ENCODE measurements around the gene CBX2.

Gene CBX2

DNA sequence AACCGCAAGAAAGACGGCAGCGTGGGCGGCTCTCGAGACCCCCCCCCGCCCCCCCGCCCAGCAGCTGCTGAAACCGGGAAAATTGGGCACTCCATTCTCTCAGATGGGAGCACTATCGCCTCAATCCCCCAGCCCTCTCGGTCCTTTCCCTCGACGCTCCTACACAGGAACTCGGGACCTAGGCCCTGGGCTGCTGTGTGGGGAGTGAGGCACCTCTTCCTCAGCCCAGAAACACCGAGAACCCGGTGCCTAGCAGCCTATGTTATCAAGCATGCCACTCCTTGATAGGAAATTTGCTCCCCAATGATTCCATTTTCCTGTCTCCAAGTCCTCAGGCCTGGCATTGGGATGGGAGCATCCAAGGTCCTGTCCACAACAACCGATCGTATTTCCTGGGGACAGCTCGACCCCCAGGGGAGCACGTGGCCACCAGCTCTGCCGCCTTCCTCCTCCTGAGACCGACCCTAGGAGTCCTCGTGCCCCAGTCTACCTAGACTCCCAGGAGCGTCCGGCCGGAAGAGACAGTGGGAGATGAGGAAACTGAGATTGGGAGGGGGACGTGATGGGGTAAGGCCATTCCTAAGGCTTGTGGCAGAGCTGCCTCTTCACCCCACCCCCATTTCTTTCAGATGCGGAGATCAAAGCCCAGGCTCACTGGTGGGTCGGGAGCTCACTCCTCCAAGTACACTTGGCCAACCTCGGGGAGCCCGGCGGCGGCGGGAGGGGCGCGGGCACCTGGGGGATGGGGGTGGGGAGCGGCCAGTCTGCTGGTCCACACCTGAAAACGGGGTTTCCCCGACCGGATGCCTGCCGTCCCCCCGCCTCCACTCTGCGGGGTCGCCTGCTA, 36.4 kb downstream of the CBX2 start:
- no peak for DNase-seq

DNA sequence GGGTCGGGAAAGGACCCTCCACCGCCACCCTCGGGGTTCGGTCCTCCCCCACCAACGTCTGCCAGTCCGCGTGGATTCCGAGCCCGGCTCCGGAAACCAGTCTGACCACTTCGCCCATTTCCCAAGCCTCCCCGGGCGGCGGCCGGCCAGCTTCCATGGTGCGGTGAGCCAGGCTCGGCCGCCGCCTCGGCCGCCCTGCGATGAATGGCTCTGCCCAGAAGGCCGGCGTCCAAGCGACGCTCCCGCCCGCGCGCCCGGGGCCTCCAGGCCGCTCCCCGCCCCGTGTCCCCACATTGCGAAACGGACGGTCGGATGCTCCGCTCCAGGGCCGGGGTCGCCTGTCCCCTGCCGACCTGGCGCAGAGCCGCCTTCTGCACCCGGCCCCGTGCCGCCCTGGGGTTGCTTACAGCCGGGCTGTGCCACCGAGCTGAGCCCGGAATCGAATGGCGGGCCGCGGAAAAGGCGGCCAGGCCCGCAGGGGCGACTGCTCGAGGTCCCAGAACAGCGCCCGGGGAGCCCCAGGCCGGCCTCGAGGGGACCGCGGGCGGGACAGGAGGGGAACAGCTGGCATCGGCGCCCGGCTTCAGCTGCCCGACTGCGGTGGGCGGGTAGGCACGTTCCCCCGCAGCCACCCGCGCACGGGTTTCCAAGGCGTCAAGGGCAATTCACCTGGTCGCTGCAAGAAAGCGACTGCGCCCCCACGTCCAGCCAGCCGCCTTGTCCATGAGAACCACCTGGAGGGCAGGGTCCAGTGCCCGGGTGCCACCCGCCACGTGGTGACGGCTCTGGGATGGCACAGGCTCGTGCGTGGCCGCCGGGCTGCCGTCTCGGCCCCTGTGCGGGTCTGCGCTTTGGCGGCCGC, 37.3 kb downstream of the CBX2 start:
- no peak for DNase-seq

DNA sequence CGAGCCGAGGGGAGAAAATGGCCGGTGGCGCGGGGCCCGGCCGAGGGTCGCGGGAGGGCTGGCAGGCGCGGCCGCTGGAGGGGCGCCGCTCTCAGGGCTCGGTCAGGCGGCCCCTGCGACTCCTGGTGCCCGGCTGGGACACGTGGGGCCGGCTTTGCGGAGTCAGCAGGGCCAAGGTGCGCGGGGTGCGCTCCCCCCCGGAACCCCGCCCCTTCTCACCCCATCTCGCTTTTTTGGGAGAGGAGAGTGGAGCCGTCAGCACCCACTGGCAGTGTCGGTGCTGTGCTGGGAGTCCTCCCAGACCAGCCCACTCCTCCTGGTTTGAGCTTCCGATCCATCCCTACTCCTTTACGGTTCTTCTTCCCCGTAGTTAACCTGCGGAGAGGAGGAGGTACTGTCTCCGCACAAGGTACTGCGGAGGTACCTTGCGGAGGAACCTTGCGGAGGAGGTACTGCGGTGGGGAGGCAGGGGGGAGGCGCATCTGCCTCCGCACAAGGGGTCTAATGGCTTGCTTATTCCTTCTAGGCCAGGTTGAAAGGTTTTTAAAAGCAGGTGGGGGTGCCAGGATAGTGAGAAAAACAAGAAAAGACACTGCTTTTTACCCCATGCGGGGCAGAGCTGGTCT, 38.0 kb downstream of the CBX2 start:
- DNase-seq, result no peak

DNA sequence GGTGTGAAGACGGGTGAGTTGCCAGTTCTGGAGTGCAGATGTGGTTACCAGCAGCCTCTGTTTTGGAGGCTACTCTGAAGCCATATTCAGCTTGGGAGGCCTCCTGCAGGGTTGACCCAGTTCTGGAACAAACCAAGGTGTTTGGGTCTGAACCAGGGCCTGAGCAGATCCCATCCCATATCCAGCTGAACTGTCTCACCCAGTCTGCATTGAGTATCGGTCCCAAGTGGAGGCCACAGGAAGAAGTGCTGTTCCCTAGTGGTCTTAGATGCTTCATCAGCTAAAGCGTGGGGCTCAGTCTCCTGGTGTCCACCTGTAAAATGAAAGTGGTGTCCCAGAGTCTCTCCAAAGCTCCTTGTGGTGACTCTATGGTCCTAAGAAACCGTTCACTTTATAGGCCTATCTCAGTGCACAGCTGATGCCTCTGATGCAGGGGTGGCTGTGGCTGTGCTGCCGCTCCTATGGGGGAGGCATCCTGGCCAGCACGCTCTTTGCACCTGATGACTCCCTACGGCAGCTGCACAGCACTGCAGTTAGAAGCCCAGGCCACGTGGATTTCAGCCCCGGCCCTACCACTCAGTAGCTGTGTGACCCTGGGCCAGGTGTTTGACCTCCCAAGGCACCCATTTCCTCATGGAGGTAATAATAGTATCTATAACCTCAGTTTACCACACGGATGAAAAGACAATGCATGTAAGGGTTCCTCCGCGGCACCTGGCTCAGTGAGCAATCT, 40.2 kb downstream of the CBX2 start:
- DNase-seq, result no peak

DNA sequence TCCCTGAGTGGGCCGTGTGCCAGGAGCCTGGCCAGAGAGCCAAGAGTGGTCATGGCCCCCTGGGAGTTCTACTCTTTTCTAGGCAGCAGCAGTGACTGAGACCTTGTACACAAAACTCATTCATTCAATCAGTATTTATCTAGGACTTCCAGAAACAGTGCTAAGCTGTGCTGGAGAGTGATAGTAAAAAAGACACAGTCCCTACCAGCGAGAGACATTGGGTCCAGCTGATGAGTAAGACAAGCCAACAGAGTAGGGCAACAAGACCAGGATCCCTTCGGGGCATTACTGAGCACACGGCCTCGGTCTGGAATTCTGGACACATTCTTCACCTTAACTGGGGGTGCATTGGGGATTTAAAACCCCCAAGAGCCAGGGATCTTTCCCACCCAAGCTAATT, 41.1 kb downstream of the CBX2 start:
- no peak for DNase-seq

DNA sequence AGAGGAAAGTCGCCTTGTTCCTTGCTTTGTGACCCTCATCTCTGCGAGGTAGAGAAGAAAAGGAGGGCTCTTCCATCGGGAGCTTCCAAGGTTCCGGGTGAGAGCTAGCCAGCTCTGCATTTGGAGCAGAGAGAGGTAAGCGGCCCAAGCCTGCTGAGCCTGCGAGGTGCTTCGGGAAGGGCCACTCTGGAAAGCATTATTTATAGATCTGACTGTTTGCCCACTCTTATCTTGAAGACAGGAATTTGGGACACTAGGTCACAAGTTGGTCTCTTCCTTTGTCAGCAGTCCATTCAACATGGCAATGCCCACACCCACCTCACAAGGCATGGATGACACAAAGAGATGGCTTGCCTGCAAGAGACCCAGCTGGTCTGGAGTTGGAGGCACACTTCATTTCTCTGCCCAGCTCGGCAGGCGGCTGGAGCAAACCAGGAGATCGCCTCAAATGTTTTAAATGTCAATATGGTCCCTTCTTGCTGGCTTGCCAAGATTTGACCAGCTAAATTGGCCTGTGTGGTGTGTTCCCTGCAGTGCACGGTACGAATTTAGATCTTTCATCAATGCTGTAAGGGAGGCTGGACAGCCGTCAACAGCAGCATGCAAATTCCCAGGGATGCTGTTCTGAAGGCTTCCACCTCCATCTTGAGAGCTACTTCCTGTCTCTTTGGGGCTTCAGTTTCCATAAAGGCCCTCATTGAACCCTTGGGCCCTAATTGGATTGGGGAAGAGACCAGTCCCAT, 41.8 kb downstream of the CBX2 start:
- no peak for DNase-seq

DNA sequence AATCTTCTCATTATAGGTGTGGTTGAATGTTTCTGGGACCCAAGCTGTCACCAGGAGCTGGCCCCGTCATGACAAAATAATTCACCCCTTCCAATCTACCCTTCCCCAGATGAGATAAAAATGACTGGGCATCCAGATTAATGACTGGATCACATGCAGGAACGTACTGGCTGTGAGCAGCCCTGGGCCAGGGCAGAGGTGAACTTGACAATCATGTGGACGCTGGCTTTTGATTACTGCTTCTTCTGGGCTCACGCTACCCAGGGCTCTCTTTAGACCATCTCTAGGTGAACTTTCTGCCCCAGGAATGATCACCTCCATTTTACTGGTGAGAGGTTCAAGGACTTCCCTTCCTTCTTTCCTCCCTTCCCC, 43.0 kb downstream of the CBX2 start:
- no peak for DNase-seq

DNA sequence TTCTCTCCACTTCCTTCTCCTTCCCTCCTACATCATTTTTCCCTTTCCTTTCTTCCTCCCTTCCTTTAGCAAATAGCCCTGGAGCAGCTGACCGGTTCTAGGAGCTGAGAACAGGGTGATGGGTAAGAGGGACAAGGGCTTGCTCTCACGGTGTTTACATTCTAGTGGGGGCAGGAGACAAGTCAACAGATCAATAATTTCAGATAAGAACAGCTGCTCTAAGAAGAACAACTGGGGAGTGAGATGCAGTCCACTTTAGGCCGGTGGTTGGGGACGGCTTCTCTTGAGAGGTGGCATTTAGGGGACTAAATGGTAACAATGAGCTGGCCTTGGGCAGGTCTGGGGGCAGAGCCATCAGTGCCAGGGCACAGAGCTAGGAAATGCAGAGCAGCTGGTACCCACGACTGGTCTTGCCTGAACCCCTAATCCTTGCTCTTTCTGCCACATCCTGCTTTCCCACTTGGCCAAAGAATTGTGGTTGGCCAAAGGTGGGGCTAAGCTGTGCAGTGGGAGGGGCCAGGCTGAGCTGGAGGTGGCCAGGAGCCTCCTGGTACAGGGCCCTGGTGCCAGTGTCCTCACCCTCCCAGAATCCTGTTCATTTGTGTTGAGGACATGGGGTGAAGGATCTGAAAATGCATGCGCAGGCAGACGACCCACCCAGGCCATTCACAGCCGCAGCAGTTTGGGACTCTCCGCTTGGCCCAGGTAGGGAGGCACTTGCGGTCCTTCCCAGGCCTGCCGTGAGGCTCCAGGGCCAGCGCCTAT, 43.6 kb downstream of the CBX2 start:
- peak; percentile 37 for DNase-seq

DNA sequence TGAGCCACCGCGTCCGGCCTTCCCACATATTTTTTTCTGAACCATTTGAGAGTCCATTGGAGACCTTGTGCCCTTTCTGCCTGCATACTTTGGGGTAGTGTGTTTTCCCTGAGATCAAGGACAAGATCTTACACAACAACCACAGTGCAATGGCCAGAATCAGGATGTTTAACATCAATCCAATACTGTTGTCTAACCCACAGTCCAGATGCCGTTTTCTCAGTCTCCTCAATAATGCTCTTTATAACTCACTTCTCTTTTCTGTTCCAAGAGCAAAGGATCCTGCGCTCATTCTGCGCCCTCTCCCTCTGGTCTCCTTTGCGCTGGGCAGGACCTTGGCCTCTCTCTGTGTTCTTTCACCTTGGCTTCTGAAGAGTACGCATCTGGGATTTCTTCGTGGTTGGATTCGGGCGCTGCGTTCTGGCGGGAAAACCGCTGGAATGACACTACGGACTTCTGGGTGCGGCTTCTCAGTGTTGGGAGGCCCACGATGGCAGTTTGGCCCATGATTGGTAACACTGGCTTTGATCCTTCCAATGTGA, 44.7 kb downstream of the CBX2 start:
- DNase-seq, result no peak

DNA sequence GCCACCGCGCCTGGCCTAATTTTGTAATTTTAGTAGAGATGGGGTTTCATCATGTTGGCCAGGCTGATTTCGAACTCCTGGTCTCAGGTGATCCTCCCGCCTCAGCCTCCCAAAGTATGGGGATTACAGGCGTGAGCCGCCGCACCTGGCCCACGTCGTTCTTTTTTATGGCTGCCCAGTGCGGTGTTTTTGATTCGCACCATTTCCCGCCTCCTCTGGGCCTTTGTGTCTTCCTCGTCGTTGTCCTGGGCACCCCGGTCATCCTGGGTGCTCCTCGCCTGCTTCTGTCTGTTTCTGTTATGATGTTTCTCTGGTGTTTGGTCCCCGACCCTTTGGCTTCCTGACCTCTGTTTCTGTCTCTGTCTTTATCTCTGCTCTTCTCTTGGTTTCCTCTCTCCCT, 46.3 kb downstream of the CBX2 start:
- no peak for DNase-seq

DNA sequence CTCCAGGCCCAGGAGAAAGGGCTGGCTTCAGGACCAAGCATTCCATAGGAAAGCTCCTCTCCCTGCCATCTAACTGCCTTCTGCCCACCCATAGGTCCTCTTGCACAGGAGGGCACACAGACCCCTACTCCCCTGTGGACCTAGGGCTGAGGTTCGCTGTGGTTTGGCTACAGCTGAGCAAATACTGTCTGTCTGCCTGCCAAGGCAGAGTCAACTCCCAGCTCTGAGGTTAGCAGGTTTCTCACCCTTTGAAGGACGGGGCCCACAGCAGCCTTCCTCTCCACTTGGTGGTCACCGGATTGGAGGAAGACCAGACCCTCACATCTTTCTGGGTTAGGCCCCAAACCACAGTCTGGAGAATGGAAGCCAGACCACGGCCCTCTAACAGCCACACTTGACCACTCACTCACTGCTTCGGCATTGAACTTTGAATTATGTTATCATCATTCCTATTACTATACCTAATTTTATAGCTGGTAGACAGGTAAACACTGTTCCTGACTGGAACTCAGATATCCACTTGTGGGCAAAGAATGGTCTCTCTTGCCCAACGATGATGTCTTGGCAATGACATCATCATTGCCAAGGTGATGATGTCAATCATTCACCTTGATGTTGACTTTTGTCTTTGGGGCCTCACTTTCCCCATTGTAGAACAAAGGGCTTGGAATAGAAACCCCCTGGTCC, 47.1 kb downstream of the CBX2 start:
- no peak for DNase-seq

DNA sequence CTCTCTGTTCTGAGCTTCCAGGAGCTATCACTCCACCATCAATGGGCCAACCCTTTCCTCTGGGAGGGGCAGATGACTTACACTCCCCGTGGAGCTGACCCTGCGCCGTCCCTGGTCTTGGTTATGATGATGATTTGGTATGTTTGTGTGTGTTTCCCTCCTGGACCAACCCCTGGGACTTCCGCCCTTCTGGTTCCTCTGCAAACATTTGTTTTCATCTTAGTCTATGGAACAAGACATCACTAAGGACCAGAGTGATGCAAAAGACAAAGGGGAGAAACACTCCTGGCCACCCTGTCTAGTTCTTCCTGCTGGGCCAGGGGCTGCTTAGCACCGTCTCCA, 47.6 kb downstream of the CBX2 start:
- DNase-seq, result no peak

DNA sequence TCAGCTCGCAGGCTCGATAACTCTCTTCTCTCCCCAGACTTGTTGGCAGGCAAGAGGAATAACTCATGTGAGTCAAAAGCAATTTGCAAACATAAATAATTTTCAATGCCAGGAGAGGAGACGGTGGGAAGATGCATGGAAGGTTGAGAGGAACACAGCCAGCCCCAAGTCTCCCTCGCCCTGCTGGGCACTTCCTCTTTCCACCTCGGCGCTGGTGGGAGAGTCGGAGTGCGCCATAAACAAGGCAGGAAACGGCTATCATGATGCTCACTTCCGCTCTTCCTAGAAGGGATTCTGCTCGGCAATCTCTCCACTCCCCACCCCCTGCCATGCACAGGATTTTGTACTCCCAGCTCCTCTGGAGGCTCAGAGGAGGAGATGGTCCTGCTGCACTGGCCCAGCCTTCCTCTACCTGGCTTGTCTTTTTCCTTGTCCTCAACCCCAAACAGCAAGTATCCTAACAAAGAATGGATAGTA, 48.3 kb downstream of the CBX2 start:
- DNase-seq, result no peak

DNA sequence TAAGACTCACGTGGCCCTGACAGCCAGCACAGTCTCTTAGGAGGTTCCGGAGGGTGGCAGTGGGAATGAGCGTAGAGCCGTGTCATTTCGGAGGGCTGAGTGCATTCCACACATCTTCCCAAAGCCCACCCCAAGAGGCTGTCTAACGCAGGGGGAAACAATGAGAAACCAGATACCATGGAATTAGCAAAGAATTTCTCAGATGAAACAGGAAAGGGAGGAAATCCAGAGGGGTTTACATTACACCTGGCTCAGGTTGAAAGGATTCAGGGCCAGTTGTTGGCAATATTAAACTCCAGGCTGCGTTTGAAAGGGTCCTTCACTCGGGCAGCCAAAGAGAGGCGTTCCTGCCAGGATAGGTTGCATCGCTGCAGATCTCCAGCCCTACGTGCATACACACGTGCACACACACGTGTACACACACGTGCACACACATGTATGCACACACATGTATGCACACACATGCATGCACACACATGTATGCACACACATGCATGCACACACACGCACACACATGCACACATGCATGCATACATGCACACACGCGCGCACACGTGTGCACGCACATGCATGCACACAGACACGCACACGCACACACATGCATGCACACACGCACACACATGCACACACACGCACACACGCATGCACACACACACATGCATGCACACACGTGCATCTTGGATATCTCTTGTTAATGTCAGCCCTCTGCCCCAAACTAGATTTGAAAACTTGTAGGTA, 49.1 kb downstream of the CBX2 start:
- no peak for DNase-seq

DNA sequence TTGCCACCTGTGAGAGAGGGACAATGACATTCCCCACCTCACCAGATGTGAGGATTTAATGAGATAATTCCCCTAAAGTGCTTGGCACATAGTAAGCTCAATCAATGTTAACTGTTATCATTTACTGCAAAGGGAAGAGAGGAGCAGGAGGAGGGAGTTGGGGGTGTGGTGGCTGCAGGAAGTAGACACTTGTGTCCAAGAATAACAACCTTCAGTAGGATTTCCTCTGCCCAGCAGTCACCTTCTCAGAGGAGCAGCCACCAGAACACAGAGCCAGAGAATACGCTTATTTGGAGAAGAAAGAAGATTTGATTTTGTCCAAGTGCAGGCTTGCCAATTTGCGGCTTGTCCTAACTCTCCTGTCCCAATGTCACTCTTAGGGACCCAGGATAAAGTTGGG, 51.1 kb downstream of the CBX2 start:
- DNase-seq, result peak; percentile 15

DNA sequence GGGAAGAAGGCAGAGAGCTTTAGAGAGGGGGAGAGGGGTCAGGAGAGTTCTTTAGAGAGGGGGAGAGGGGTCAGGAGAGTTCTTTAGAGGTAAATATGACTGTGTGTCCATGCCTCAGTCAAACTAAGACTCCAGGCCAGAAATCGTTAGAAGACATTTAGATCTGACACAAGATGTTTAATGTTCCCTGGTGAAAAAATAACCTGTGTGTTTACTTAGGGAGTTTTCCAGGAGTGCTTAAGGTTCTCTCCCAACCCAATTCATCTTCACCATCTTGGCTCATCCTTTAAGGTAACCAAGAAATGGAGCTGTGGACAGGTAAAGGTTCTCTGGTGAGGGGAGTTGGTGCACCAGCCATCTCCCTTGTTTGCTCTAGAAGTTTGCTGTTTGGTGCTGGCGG, 51.5 kb downstream of the CBX2 start:
- DNase-seq, result no peak

DNA sequence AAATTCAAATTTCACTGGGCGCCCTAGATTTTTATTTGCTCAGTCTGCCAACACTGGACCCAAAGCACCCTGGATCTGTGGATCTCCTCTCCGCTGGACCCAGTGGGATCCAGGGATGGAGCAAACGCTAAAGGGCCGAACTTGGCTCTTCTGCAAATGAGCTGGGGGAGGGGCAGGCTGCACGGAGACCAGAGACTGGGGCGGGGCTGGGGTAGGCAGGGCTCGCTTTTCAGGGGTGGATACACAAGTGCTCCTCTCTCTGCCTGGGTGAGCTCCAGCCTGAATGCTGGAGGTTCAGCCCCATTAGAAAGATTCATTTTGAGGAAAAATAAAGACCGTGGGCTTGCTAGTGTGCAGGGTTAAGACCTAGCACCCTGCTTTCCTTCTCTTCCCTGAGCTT, 52.4 kb downstream of the CBX2 start:
- peak; percentile 12 for DNase-seq

DNA sequence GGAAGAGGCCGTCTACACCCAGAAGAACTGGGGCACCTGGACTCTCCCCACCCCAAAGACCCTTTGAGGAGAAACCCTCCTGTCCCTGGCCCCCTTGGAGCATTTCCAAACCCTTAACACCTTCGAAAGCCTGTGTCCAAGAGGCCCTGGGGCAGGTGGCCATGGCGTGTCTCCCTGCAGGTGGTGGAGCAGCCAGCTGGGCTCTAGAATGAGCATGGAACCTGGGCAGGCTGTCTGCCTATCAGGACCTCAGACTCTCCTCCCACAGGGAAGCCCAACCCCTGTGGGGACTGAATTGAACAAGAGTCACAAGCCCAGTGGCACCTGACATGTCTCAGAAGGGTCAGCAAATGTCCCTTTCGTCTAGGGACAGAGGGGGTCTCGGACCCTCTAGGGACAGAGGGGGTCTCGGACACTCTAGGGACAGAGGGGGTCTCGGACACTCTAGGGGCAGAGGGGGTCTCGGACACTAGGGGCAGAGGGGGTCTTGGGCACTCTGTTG, 52.9 kb downstream of the CBX2 start:
- peak; percentile 66 for DNase-seq

Data from NCI-H146 (cell line).